Body of pancreas (tissue), 4 donors: Measurements from ENCODE around the gene NUP98.
A peak's percentile ranks its signal among the peaks of the same experiment; 100 is the strongest.

Source experiments
- CTCF ChIP-seq, 7 experiments: fragments of 450-650 bp in 4 of 7; fragments of 200-600 bp in 3 of 7; sonication (generic) in 3 of 7; IDR thresholded peaks; one replicate each; pipeline ENCODE4 v1.5.1; 2016 to 2019; ENCODE audit warnings: antibody characterized with exemption in 7 of 7
- POLR2A ChIP-seq, 3 donors: fragments of 450-650 bp; IDR thresholded peaks; one replicate each; pipeline ENCODE4 v1.6.1; 2016; ENCODE audit warnings: antibody characterized with exemption in 3 of 3, mild to moderate bottlenecking in 2 of 3

GRCh38 chr11:3807909-3808860 lies 10.8 kb upstream of the NUP98 start, which contains the start of gene PGAP2:
- TF ChIP-seq CTCF (IDR thresholded peaks at IDR 0.05), result peak; percentile 35 to 61 (median 45)
- peak in 1 of 3 donors; percentile 12 for TF ChIP-seq POLR2A (IDR thresholded peaks at IDR 0.05)
